Measurements from ENCODE around the gene SPATS1. TPM values are rescaled to one million over a fixed set of nuclear protein-coding genes. Genes with fewer than 3 reads are reported as not detected.

Gene SPATS1
- total and polyA plus RNA-seq, 2 of the 13 experiments (the other 11 are each of a cell fraction or from before 2014, with no cell fraction given) = not detected

GRCh38 chr6:44367681-44368080, 25.2 kb downstream of the SPATS1 start (continued):
- TF ChIP-seq ZNF512B (CRISPR knock-in tag; IDR thresholded peaks at IDR 0.05; ENCODE audit: borderline replicate concordance) (no peak), ZFYVE20 (CRISPR knock-in tag; IDR thresholded peaks at IDR 0.05; ENCODE audit: borderline replicate concordance, low read depth) (no peak), TFE3 (CRISPR knock-in tag; IDR thresholded peaks at IDR 0.05) (no peak), ZNF572 (CRISPR knock-in tag; IDR thresholded peaks at IDR 0.05) (no peak)

DNA sequence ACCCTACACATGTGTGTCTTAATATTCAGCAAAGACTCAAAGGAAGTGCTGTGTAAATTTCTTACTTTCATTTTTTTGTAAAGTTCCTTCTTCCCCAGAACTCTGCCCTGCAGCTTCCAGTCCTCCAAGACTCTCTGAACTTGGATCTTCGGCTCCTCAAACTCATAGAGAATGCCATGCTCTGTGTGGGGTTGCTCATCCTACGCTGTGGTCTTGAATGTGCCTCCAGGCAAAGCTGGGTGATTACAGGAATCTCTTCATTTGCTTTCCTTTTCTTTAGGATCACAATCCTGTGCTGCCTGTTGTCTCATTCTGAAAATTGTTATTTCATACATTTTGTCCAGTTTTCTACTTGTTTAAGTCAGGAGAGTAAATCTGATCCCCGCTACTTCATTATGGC, 30.6 kb downstream of the SPATS1 start:
- intact Hi-C loops (cut with micrococcal nuclease; ENCODE audit: unreplicated experiment) = no loop called here
- 31% methylated on average over 3 of the region's 3 CpGs for WGBS (ENCODE audit: low lambda C conversion rate)
- Histone ChIP-seq H3K27ac (ENCODE audit: extremely low read length, insufficient read depth, low read length) (no peak overlapping the region), H3K27me3 (ENCODE audit: control insufficient read depth in 1 of 2, insufficient read depth in 2 of 2, low read length in 2 of 2) (peaks cover 0 to 7% of the 10 kb centered on the region in 2 experiments; a peak in 2 of 5 replicates), H2AFZ (ENCODE audit: low read length) (no peak overlapping the region), H3K79me2 (ENCODE audit: insufficient read depth, low read length) (no peaks in the 10 kb centered on the region), H3K4me2 (ENCODE audit: low read depth, low read length) (no peak overlapping the region), H3K9me3 (ENCODE audit: low read length) (no peaks in the 10 kb centered on the region), H3K4me1 (ENCODE audit: insufficient read depth, low read length) (no peaks in the 10 kb centered on the region), H3K36me3 (replicated peaks in 1 of 2; ENCODE audit: control insufficient read depth in 1 of 2, insufficient read depth in 2 of 2, low read length in 2 of 2) (no peaks in the 10 kb centered on the region), H4K20me1 (ENCODE audit: insufficient read depth, low read length) (no peaks in the 10 kb centered on the region), H3K9ac (ENCODE audit: insufficient read depth, low read depth, low read length) (no peak overlapping the region), H3K4me3 (replicated peaks in 1 of 3; ENCODE audit: insufficient read depth in 1 of 3, low read depth in 2 of 3, low read length in 3 of 3) (no peak overlapping the region)
- ChIA-PET CTCF (ENCODE audit: low intra/inter-chr PET ratio, low total read pairs) (no interaction called here), POLR2A (no interaction called here)
- DNase-seq (ENCODE audit: low spot score) (no peak), ATAC-seq (no peak), FAIRE-seq (no peak)
- BruUV-seq (replicated peaks) = no TSS peak
- in situ Hi-C loops (cut with HindIII; ENCODE audit: extremely low pct_ligation_motif_present, low pct_unique_long_range_greater_than_20kb) = no loop called here
- TF ChIP-seq RFXAP (CRISPR knock-in tag; IDR thresholded peaks at IDR 0.05; ENCODE audit: borderline replicate concordance) (no peak), DR1 (CRISPR knock-in tag; IDR thresholded peaks at IDR 0.05) (no peak), ZNF724P (CRISPR knock-in tag; IDR thresholded peaks at IDR 0.05; ENCODE audit: borderline replicate concordance) (no peak), RERE (CRISPR knock-in tag; IDR thresholded peaks at IDR 0.05; ENCODE audit: low read depth) (no peak), JUNB (CRISPR knock-in tag; IDR thresholded peaks at IDR 0.05; ENCODE audit: borderline replicate concordance) (no peak), RORA (CRISPR knock-in tag; IDR thresholded peaks at IDR 0.05) (no peak)

All from HepG2 (cell line).